ENCODE data around the gene CDH9.
A peak's percentile ranks its signal among the peaks of the same experiment; 100 is the strongest.
"Not testable (repeated sequence)": the region's sequence is repeated elsewhere in the genome, so short reads cannot be mapped to it uniquely, and the experiment has no call there.

CDH9 gene

DNA sequence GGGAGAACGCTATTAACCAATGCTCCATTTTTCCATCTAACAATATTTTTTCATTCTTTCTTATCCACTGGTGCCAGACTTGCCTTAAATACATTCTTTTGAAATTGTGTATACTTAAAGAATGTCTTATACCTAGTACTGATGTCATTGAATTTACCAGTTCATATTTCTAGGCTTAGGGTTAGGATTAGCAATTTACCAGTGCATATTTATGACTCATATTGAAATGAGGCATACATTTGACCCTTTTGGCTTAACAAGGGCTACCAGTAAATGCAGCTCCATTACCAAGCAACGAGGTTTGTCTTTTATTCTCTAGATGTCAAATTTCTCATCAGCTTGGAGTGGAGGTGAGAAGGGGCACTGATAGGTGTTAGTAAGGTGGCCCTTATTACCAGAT, 89.5 kb downstream of the CDH9 start:
- DNase-seq: no peak

DNA sequence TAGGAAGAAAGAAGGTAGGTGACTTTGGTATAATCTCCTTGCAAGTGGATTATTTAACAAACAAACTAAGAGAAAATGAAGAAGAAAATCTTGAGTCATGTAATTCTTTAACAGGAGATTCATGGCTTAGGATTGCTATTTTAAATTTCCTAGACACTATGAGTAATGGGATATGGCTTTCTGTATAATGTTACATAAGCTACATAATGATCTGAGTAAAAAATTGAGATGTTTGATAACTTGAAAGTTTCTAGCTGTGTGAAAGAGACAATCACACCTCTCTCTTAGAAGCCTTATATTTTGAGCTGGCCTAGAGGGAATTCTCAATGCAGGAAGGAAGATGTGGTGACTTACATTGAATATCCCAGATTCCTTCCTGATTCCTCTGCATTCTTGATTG, 92.5 kb downstream of the CDH9 start:
- DNase-seq: no peak

DNA sequence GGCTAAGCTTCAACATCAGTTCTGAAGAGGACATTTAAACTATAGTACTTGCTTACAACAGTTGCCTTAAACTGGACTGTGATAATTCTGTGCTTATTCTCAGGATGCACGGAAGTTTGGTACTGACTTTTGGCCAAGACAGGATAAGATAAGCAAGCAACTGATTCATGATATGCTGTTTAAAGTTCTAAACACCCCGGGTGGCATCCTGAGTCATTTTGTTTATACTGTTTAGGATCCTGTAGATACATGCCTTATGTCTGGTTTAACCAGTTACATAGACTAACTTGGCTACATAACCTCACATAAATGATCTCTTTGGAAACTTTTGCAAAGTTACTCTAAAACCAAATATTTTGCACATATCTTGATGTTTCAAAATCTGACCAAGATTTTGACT, 95.9 kb downstream of the CDH9 start:
- DNase-seq: no peak

DNA sequence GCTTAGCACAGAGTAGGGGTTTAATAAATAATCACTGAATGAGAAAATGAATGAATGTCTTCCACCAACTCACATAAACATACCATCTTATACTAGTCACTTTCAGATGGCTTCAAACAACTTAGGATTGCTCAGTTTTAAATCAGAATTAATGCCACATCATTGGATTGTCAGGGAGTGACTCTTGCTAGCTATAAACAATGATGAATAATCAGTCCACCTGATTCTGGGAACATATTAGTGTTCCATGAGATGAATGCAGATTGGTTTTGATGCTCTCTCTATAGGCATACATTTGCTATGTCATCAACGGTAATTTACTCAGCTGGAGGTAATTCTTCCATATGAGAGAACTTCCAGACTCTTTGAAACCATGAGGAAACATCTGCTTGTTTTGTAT, 97.4 kb downstream of the CDH9 start:
- DNase-seq: no peak

DNA sequence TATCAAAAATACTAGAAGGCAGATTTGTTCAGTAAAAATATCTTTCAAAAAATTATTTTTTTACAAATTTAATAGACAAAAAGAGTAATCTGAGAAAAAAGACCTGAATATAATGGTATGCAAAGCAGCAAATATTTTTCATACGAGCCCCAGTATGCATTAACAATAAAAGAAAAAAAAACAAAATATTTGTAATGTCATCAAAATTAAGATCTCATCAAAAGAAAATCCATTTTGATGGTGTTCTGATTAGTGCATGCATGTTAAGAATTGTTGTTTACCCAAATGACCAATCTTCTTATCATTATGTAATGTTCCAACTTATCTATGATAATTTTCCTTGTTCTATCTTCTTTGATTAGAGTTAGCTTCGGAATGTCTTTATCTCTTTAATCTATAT, 106.1 kb downstream of the CDH9 start:
- no peak for DNase-seq

DNA sequence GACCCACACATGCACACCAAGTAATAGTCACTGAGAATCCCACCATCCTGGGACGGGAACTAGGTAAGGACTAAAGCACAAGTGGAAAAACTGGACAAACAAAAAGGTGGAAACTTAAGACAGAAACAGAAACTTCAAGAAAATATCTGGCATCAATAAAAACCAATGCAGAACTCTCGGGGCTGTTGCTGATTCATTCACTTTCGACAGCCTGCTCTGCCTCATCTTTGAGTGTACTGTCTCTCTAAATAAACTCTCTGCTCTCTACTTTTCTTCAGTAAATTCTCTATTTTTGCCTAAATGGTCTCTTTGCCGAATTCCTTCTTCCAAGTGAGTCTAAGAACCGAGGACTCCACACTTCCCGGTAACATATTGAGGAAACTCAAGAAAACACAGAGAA, 116.9 kb downstream of the CDH9 start:
- no peak for DNase-seq

DNA sequence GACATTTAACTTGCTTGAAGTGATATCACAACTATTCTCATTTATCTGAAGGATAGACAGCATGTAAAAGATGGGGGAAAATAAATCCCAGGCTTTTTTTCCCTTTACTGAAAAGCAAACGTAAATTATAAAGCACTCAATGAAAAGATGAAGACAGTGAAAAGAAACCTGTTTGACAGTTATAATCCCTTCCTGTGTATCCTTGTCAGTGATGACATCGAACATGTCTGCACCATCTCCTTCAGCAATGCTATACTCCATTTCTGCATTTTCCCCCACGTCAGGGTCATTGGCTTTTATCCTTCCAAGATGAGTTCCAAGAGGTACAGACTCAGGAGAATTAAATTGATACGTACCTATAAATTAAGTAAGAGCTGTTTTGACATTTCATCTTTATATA, 134.9 kb downstream of the CDH9 start:
- DNase-seq: no peak

DNA sequence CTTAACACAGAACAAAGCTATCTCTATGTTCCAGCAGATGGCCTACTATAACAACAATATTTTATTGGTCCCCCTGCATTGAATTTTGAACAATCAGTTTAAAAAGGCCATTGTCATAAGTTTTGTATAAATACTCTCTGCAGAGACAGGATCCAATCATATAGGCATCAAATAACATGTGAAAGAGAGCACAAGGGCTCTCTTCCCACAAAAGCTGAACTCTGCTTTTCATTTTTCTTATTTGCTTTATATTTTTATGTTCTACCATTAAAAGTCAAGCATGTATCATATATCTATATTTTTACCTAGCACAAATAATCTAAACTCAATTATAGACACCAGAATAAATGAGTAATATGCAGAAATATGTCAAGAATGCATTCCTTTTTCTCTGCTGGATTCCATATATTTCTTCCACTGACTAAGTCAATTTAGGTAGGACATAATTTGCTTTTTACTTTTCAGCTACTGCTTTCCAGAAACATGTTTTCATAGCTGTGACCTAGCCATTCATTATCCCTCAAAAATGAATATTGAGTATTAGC, 143.6 kb downstream of the CDH9 start:
- DNase-seq: no peak

DNA sequence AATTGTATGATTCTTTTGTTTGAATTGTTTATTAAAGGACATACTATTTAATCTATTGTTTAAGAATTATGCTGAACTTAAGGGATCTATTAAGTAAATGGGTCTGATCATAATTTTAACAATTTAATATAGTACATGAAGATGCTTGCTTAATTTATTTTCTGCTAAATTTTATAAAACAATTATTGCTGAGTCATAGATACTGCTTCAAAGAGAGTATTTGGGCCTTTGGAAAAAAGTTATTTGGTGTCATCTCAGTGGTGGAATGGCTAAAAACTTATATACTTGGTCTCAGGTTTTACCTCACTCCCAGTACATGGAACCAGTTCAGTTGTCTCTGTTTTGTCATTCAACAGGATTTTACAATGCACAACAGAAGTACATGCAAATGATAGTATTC, 145.3 kb downstream of the CDH9 start:
- no peak for DNase-seq

DNA sequence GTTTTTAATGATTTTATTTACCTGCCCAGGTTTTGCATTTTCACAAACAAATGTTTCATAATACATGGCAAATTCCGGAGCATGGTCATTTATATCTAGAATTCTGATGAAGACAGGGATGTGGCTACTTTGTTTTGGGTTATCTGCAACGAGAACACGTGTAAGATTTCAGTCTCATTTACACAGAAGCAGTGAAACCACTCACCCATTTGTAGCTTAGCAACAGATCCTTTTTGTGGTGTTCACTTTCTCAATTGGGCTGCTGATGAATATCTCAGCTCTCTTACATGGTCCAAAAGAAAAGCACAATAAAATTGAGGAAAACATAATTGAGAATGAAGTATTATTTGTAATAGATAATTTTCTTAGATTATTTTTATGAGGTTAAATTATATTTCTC, 148.6 kb downstream of the CDH9 start:
- DNase-seq: no peak

DNA sequence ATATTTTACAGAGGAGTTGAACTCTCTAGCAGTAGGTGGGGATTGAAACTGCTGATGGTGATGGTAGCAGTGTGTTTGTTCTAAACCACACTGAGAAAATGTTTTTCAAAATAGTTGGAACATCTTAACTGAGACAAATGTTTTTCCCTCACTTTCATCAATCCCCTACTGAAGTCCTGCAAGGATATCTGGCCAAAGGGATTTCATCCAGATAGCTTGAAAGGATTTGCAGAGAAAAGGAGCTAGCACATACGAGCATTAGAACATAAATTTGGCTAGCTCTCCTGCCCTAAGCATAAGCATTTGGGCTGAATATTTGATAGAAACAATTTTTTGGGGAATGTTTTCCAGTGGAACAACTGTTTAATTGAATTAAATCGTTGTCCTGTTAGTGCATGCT, 153.9 kb downstream of the CDH9 start:
- no peak for DNase-seq

DNA sequence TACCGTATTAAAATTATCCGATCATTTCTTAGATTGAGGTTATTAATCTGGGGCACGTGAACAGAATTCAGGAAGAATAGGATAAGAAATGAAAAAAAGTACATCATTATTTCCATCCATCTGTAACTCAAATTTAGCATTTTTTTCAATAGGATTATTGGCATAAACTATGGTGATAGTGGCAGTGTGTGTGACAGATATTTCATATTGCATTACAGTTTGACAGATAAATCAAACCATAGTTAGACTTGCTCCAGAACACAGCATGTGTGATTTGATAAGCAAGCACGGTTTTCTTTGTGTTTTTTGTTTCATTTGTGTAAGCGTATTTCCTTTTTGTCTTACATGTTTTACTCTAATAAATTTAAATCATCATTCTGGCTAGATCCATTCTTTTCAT, 155.0 kb downstream of the CDH9 start:
- no peak for DNase-seq

DNA sequence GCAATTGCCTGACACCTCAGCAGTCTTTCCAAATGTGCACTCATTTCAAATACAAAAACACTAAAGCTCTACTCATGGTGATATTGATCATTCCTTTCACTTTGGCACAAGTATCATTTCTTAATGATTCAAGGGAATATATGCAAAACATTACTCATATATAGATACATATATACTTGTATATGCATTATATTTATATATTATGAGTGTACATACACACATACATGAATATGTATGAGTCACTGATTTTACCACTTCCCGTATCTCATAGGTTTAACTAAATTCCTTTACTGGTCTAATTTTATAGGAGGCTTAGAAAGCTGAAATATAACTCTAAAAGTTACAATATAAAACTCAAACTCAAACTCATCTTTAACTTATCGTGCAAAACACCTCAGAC, 156.5 kb downstream of the CDH9 start:
- DNase-seq: no peak

DNA sequence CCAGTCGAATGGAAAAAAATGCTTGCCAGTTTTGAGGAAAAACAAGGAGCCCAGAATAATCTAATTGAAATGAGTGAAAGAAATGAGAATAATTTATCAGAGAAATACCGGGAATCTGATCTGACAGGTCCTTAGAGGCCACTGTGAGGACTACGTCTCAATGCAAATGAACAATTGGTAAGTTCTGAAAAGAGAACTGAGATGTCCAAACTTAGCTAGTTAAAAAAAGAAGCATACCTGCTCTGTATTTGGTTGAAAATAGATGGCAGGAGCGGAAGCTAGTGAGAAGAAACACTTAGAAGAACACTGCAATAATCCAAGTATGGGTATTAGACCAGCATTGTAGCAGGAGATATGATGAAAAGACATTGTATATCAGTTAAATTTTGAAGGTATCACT, 161.2 kb downstream of the CDH9 start:
- DNase-seq: no peak

DNA sequence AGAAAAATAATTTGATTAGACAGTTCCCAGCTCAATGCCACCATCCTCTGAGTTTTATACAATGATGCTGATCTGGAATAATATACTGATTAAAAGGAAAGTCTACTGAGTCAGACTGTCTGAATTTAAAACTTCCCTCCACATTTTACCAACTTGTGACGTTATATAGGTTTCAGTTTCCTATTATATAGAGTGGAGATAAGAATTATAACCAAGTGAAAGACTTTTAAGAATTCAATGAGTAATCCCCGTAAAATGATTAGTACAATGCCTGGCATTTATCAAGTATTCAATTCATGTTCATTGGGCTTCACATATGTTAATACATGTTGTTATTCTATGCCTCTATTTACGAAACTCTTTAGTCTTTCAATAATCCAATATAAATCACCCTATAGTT, 166.0 kb downstream of the CDH9 start:
- DNase-seq: no peak

DNA sequence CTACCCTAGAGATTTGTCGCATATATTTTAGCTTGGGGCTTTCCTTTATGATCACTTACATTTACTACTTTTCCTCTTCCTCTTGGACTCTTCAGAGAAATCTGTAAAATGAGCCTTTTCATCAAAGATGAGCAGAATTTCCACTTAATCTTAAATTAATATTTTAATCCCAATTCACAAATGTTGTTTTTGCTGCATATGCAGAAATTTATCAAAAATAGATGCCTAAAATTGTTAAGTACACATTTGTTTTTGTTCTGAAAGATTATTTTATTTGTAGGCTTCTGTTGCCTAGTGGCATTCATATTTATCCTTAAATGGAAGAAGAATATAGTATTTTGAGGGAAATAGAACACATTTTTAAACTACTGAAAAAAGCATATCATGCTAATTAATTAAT, 168.6 kb downstream of the CDH9 start:
- DNase-seq: no peak

DNA sequence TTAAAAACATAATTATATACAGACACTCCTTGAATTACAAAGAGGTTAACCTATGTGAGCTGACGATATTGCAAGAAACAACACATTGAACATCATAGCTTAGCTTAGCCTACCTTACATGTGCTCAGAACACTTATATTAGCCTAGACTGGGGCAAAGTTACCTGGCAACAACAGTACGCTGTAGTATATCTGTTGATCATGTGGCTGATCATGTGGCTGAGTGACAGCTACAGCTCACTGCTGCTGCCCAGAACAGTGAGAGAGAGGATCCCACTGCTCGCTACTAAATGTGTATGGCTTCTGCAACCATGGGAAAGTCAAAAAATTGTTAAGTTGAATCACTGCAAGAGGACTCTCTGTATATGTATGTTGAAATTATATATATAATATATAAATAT, 169.9 kb downstream of the CDH9 start:
- DNase-seq: peak in 2 of 4 experiments; percentile 1

DNA sequence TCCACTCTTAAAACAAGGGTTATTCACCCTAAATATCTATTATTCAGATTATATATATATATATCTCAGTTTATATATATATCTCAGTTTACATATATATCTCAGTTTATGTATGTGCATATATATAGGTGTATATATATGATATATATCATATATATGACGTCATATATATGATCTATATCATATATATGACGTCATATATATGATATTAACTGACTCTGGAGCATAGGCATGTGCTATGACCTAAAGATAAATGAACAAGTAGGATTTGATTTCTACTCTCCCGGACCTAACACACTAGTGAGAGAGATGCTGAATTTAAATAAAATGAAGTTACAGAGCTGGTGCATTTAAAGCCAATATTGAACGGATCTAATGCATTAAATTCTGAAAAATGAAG, 174.3 kb downstream of the CDH9 start:
- no peak for DNase-seq

DNA sequence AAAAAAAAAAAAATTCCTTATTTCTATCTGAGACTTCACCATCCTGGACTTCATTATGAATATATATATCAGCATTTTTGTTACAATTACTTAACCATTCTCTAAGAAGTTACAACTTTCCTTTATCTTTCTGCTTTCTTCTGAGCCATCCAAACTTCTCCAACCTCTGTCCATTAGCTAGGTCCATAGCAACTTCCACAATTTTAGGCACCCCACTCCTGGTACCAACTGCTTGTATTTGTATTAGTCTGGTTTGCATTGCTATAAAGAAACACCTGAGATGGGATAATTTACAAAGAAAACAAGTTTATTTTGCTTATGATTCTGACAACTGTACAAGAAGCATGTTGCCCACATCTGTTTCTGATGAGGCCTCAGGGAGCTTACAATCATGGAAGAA, 182.1 kb downstream of the CDH9 start:
- DNase-seq: no peak

DNA sequence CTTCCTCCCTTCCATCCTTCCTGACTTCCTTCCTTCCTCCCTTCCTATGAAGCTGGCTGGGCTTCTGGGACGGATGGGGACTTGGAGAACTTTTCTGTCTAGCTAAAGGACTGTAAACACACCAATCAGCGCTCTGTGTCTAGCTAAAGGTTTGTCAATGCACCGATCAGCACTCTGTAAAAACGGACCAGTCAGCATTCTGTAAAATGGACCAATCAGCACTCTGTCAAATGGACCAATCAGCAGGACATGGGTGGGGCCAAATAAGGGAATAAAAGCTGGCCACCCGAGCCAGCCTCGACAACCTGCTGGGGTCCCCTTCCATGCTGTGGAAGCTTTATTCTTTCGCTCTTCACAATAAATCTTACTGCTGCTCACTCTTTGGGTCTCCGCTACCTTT, 185.9 kb downstream of the CDH9 start:
- DNase-seq: not testable (repeated sequence)

DNA sequence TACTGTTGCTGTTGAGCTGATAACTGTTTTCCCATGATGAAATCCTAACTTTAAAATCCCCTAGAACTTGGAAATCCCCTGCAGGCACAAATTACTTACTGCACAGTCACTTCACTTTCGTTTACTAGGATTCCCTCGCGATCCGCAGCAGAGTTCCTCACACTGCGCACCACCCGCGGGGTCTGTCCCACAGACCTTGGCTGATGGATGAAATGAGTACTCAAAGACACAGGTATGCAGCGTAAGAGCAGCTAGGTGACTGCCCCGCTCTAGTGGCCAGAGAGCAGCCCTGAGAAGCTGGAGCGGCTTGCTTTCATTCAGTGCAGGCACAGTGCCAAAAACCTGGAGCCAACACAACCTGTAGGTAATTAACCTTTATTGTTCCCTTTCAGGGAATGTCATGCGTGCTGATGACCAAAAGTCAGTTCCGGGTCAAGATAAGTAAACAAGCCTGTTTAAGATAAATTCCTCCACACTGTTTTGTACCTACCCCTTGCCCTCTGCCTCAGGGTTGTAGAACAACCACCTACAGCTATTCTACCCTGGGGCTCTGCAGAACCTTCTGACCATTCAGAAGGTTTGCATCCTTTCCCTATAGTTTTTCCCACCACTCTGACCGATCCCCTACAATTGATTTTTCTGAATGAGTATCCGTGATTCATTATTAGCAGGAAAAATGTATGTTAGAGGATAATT, 191.2 kb downstream of the CDH9 start:
- DNase-seq: no peak

DNA sequence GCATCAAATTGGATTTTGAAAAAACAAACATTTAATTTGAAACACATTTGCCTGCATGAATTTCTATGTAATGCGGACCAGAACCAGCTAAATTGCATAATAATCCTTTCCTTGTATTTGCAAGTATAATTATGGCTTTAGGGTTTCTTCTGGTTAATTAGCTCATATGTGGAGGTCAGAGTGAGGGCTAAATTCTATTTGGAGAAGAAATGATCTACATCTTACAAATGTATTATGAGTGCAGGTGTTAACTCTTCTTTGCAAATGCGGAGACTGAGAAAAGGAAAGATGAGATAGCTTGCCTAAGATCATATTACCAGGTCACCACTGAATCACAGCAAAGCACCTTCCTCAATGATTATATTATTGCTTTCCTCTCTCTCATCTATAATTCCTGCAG, 194.7 kb downstream of the CDH9 start:
- DNase-seq: no peak

DNA sequence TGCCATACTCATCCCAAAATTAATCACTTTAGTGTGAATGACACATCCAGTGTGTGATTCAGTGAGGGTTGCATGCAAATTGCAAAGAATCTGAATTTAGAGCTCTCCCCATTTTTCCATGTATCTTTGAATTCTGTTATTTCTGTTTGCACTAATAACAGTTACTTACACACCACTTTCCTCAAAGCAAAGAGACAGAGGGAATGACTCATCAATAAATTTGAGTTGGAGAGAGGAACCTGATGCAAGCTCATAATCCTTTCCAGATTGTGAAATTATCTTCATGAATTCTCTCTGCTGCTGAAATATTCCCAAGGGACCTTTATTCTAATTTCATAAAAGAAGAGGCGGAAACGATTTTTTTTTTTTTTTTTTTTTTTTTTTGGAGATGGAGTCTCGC, 204.8 kb downstream of the CDH9 start:
- DNase-seq: no peak

All from activated CD4-positive, CD25-positive, alpha-beta regulatory T cell (primary cell).